HL-60 (cell line): ENCODE measurements around the gene FOXD4.
"Not testable (repeated sequence)": the region's sequence is repeated elsewhere in the genome, so short reads cannot be mapped to it uniquely, and the experiment has no call there.

Source experiments
- CTCF ChIP-seq: IDR thresholded peaks from one replicate; pipeline ENCODE4 v1.5.1; 2011; ENCODE audit warnings: low read length, control low read depth, inconsistent platforms; ENCODE audit not compliant: insufficient read depth
- GABPA ChIP-seq: IDR thresholded peaks from 2 replicates; pipeline ENCODE4 v1.6.1; 2012; ENCODE audit warnings: low read depth
- POLR2AphosphoS5 ChIP-seq: IDR thresholded peaks from 2 replicates; pipeline ENCODE4 v1.6.1; 2012; ENCODE audit warnings: low read depth
- REST ChIP-seq: IDR thresholded peaks from 2 replicates; pipeline ENCODE4 v1.6.1; 2012; ENCODE audit warnings: low read depth; ENCODE audit not compliant: insufficient replicate concordance

DNA sequence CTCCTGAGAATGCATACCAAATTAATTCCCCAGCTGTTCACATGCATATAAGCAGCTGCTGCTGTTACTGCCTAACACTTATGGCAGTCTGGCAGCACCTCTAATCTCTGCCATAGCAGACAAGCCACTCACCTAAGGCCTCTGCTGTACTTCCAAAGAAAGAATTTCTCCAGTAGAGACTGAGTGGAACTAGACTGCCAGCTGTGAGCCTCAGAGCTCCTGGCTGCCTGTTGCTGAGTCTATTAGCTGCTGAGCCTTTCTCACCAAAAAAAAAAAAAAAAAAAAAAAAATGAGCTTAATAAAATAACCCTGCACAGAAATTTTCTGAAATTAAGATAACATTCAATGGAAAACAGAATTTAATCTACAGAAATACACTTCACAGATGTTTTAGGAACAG, 33.0 kb upstream of the FOXD4 start:
- not testable (repeated sequence) for TF ChIP-seq CTCF, POLR2AphosphoS5, REST, GABPA
